Activated naive CD8-positive, alpha-beta T cell treated with anti-CD3 and anti-CD28 coated beads for 36 hours (primary cell): ENCODE results near the gene TFAP2E. TPM values are rescaled to one million over a fixed set of nuclear protein-coding genes. Genes with fewer than 3 reads are reported as not detected.

ENCODE experiments used
- DNase-seq: peaks from one replicate; pipeline ENCODE4 v3.0.0; 2021
- H3K27ac Mint-ChIP-seq: one replicate; pipeline ENCODE4 v1.8.0; 2022; ENCODE audit warnings: mild to moderate bottlenecking, moderate library complexity, mixed read lengths
- H3K27me3 Mint-ChIP-seq: one replicate; pipeline ENCODE4 v1.8.0; 2022; ENCODE audit warnings: mild to moderate bottlenecking, mixed read lengths
- H3K36me3 Mint-ChIP-seq: one replicate; pipeline ENCODE4 v1.8.0; 2021; ENCODE audit warnings: mild to moderate bottlenecking, mixed read lengths
- H3K4me1 Mint-ChIP-seq: one replicate; pipeline ENCODE4 v1.8.0; 2021; ENCODE audit warnings: mixed read lengths
- H3K4me3 Mint-ChIP-seq: one replicate; pipeline ENCODE4 v1.8.0; 2022; ENCODE audit warnings: mild to moderate bottlenecking, moderate library complexity, mixed read lengths
- H3K9me3 Mint-ChIP-seq: one replicate; pipeline ENCODE4 v1.8.0; 2022; ENCODE audit warnings: mixed read lengths
- total RNA-seq, 2 experiments: library from RNA; stranded (reverse); gene quantifications; one replicate each; pipeline ENCODE4 v1.2.3, GENCODE V29; 2021

The TFAP2E gene
- total RNA-seq, 2 experiments from 2014 or later = 0.27 to 0.32 TPM

DNA sequence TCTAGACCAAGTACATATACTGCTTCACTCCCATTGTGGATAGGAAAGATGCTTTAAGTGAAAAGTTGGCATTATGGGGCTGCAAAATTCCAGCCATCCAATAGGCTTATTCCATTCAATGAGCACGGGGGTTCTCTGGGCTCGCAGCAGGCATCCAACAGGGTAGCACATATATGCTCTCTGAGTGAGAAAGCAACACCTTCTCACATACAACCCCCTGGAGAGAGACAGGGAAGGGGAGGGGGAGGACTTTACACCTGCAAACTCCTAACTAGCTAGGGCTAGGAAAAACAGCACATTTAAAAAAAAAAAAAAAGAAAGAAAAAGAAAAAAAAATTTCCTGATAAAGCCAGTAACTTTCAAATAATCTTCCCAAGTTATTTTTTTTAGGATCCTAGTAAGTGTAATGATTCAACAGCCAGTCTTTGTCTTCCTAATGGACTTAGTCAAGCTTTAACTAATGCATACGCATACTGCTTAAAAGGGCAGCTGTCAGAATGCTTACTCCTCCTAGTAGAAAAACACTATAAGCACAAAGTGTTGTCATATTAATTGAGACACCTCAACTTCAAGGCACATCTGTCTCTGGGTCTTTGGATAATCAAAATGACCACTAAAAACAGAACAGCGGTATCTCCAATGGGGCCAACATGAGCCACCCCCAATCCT is 49.5 kb downstream of the TFAP2E start:
- Mint-ChIP-seq H3K4me1 (peaks cover 5% of the 10 kb centered on the region), H3K4me3 (no peak overlapping the region), H3K27ac (no peak overlapping the region), H3K9me3 (no peaks in the 10 kb centered on the region), H3K27me3 (no peaks in the 10 kb centered on the region), H3K36me3 (peaks cover 9% of the 10 kb centered on the region)
- DNase-seq = no peak

GRCh38 chr1:35623832-35624231 is 50.7 kb downstream of the TFAP2E start:
- no peak overlapping the region for H3K4me3 Mint-ChIP-seq
- peaks cover 7% of the 10 kb centered on the region for H3K36me3 Mint-ChIP-seq
- H3K27me3 Mint-ChIP-seq = no peaks in the 10 kb centered on the region
- peaks cover 7% of the 10 kb centered on the region for H3K4me1 Mint-ChIP-seq
- H3K27ac Mint-ChIP-seq = no peak overlapping the region
- no peak for DNase-seq
- H3K9me3 Mint-ChIP-seq = no peaks in the 10 kb centered on the region

- Mint-ChIP-seq H3K27me3 (no peaks in the 10 kb centered on the region), H3K27ac (no peak overlapping the region), H3K4me1 (peaks cover 9% of the 10 kb centered on the region), H3K9me3 (no peaks in the 10 kb centered on the region), H3K36me3 (peaks cover 19% of the 10 kb centered on the region), H3K4me3 (no peak overlapping the region)
- DNase-seq = no peak
These were observed 55.9 kb downstream of the TFAP2E start for GRCh38 chr1:35629051-35629450.

DNA sequence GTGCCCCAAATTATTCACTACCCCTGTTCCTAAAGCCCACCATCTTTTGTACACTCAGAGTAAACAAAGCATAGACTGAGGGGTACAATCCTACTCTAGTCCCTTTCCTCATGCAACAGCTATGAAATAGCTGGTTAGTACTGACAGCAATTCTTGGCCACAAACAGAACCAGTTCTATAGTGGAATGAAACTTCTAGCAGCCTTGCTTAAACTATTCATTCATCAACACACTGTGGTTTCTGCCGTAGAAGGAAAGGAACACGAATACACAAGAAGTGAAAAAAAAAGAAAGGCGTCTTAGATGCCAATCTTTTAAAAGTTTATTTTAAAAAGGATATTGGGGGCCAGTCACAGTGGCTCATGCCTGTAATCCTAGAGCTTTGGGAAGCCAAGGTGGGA is 58.3 kb downstream of the TFAP2E start:
- Mint-ChIP-seq H3K4me3 (no peak overlapping the region), H3K27me3 (no peaks in the 10 kb centered on the region), H3K4me1 (peaks cover 9% of the 10 kb centered on the region), H3K9me3 (no peaks in the 10 kb centered on the region), H3K27ac (peak overlapping the region; percentile 8), H3K36me3 (peaks cover 23% of the 10 kb centered on the region)
- DNase-seq = no peak

DNA sequence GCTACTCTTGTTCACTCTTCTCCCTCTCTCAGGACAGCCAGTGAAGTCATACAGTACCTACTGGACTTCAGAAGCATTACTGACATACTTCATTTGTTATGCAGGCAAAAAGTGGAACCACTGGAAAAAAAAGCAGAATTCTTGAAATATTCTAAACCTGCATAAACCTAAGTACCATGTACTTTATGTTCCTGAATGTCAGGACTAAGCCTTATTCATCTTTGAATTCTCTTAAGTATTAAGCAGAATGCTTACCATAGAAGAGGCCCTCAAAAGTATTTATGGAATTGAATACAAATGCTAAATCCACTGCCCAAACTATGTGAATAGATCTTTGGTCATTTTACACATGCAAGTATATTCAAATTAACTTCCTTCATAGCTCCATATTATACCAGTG is 60.4 kb downstream of the TFAP2E start:
- Mint-ChIP-seq H3K4me3 (no peak overlapping the region), H3K9me3 (no peaks in the 10 kb centered on the region), H3K36me3 (peaks cover 26% of the 10 kb centered on the region), H3K27me3 (no peaks in the 10 kb centered on the region), H3K4me1 (peaks cover 18% of the 10 kb centered on the region), H3K27ac (no peak overlapping the region)
- DNase-seq = no peak

DNA sequence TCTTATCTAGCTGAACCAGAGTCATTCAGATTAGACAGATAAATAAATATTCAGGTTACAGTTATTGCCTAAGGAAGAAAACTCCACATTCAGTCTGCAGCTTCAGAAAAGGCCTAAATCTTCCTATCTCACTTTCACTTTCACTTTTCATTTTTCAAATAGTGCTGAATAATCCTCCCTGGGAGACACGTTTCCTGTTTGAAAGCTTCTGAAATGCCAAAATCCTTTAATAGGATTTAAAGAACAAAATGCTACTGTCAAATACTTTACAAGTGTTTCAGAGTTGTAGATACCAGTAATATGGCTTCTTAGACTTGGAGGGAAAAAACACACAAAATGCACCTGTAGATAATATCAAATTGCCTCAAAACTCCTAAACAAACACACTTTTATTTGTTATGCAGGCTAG is 64.3 kb downstream of the TFAP2E start:
- H3K27ac Mint-ChIP-seq = peak overlapping the region; percentile 85
- no peak for DNase-seq
- no peaks in the 10 kb centered on the region for H3K9me3 Mint-ChIP-seq
- peaks cover 12% of the 10 kb centered on the region for H3K36me3 Mint-ChIP-seq
- H3K27me3 Mint-ChIP-seq = no peaks in the 10 kb centered on the region
- H3K4me3 Mint-ChIP-seq = peak overlapping the region; percentile 73
- H3K4me1 Mint-ChIP-seq = peaks cover 28% of the 10 kb centered on the region

DNA sequence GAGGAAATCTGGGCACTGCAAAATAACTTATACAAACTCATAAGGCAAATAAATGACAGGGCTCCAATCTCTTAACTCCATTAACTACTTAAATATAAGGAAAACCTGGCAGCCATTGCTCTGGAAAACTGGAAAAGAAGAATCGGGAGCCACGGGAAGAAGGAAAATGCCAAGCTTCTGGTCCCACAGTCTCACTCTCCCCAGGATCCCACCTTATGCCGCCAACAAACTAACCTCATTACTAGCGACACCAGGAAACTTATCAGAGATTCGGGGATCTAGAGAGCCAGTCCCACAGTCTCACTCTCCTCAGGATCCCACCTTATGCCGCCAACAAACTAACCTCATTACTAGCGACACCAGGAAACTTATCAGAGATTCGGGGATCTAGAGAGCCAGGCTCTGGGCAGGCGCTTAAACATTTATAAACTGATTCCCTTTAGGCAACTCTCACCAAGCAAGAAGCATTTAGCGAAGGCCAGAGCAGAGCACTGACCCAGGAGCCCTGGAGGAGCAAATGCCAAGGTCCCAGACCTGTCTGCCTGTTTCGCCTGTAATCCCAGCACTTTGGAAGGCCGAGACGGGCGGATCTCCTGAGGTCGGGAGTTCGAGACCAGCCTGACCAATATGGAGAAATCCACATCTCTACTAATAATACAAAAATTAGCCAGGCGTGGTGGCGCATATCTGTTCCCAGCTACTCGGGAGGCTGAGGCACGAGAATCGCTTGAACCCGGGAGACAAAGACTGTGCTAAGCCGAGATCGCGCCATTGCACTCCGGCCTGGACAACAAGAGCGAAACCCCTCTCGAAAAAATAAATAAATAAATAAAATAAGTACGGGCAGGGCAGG is 67.5 kb downstream of the TFAP2E start:
- peaks cover 28% of the 10 kb centered on the region for H3K4me1 Mint-ChIP-seq
- no peak for DNase-seq
- no peaks in the 10 kb centered on the region for H3K9me3 Mint-ChIP-seq
- H3K27me3 Mint-ChIP-seq = peaks cover 20% of the 10 kb centered on the region
- peak overlapping the region; percentile 100 for H3K27ac Mint-ChIP-seq
- H3K4me3 Mint-ChIP-seq = peak overlapping the region; percentile 100
- peaks cover 9% of the 10 kb centered on the region for H3K36me3 Mint-ChIP-seq

DNA sequence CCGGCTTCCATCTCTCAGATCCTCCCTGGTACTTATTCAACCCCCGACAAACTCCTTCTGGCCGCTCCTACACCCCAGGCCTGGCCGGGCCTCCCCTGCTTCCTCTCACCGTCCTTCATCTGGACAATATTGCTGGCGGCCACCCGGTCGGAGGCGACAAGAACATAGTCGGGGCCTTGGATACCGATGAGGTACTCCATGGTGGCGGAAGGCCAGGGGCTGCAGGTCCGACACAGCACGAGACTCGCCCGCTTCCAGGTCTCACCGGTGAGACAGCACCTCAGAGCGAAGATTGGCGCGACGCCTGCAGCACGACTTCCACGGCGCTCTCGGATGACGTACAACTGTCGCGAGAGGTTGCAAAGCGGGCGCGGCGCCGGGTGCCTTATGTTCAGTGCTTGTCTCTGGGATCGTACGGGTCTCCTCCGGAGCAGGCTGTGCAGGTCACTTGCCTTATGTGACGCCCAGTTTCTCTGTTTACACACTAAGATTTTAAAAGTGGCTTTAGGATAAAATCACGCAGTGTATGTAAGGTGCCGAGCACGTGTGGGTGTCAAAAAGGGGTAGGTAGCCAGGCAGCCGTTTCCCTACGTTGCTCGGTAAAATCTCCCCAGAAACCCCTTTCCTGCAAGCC is 68.2 kb downstream of the TFAP2E start, which contains the start of gene PSMB2:
TSS of gene PSMB2 (minus strand) at position 294 of the 634 bp plus-strand sequence. CDS start at position 200, 94 bp downstream.
- peak within 1 kb of the TSS; percentile 100 for H3K27ac Mint-ChIP-seq
- peaks cover 28% of the 10 kb centered on the region for H3K4me1 Mint-ChIP-seq
- DNase-seq = peak; percentile 95
- no peaks in the 10 kb centered on the region for H3K9me3 Mint-ChIP-seq
- H3K36me3 Mint-ChIP-seq = peaks cover 8% of the 10 kb centered on the region
- peaks cover 27% of the 10 kb centered on the region for H3K27me3 Mint-ChIP-seq
- H3K4me3 Mint-ChIP-seq = peak within 1 kb of the TSS; percentile 100

GRCh38 chr1:35642471-35642955 is 69.4 kb downstream of the TFAP2E start:
- H3K27ac Mint-ChIP-seq = peak overlapping the region; percentile 100
- peaks cover 6% of the 10 kb centered on the region for H3K36me3 Mint-ChIP-seq
- peaks cover 36% of the 10 kb centered on the region for H3K27me3 Mint-ChIP-seq
- peak; percentile 11 for DNase-seq
- H3K4me1 Mint-ChIP-seq = peaks cover 25% of the 10 kb centered on the region
- no peaks in the 10 kb centered on the region for H3K9me3 Mint-ChIP-seq
- peak overlapping the region; percentile 100 for H3K4me3 Mint-ChIP-seq

GRCh38 chr1:35644204-35644603 is 71.1 kb downstream of the TFAP2E start:
- Mint-ChIP-seq H3K4me1 (peaks cover 12% of the 10 kb centered on the region), H3K27ac (no peak overlapping the region), H3K27me3 (peaks cover 37% of the 10 kb centered on the region), H3K4me3 (no peak overlapping the region), H3K9me3 (no peaks in the 10 kb centered on the region), H3K36me3 (peaks cover 3% of the 10 kb centered on the region)
- no peak for DNase-seq

Other genes with a start within 250 kb of the TFAP2E start
- gene KIAA0319L, start 15.9 kb upstream of the TFAP2E start, total RNA-seq = 10 to 100 TPM; 17.2 to 18.3 TPM
- gene NCDN, start 15.5 kb upstream of the TFAP2E start, total RNA-seq = 10 to 100 TPM; 31.3 to 36.0 TPM
- 100 to 1,000 TPM; 107 to 111 TPM for gene PSMB2, start 68.2 kb downstream of the TFAP2E start, total RNA-seq
- 10 to 100 TPM; 14.7 to 15.1 TPM for gene C1orf216, start 145.6 kb downstream of the TFAP2E start, total RNA-seq
- gene CLSPN, start 196.7 kb downstream of the TFAP2E start, total RNA-seq = 10 to 100 TPM; 72.8 to 79.1 TPM
- 1 to 10 TPM; 2.1 to 3.0 TPM for gene AGO4, start 234.7 kb downstream of the TFAP2E start, total RNA-seq